ENCODE data around the gene ALG12. TPM values are rescaled to one million over a fixed set of nuclear protein-coding genes. Genes with fewer than 3 reads are reported as not detected.

The ALG12 gene
- total RNA-seq, 3 donors from 2014 or later (not counting 1 experiment from before 2014, with no cell fraction given) = 17.2 to 22.7 (median 19.2) TPM

DNA sequence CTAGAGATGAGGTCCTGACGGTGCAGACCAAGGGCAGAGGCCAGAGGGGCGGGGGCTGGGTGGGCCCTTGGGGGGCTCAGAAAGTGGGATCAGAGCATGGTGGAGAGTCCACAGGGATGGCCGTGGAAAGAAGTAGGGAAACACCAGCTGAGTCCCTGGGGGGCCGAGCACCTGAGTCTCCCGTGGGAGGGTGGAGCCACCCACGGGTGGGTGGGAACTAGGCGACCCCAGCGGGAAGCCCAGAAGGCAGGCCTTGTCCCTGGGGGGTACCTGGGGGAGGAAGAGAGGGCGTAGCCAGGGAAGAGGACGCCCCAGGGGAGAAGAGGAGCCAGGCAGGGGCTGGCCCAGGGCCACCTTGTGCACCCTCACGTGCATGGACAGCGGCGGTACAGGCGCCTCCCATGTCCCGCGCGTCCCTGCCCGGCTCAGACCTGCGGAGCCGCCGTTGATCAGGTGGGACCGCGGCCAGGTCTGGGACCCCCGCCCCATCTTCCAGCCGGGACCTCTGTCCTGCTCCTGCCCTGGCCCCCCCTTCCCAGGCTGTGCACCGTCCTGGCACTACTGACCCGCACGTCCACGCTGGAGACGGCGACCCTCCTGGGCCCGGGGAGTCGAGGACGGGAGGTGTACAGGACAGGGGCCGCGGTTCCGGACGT, 10.4 kb upstream of the ALG12 start:
- H3K9me3 Mint-ChIP-seq = no peaks in the 10 kb centered on the region
- intact Hi-C loops (cut with micrococcal nuclease) = no loop called here
- no peaks in the 10 kb centered on the region for H3K36me3 ChIP-seq (ENCODE audit: control insufficient read depth, insufficient read depth, low read length)
- H3K4me1 ChIP-seq (ENCODE audit: control insufficient read depth, insufficient read depth, low read length) = peaks cover 50% of the 10 kb centered on the region
- peaks cover 25 to 26% of the 10 kb centered on the region in 2 donors for H3K4me1 Mint-ChIP-seq
- no peak overlapping the region for H3K27ac ChIP-seq (ENCODE audit: low read length)
- no peak for TF ChIP-seq CTCF (IDR thresholded peaks at IDR 0.05)
- H3K9me3 ChIP-seq (ENCODE audit: control insufficient read depth, insufficient read depth, low read length) = no peaks in the 10 kb centered on the region
- no peaks in the 10 kb centered on the region for H3K27me3 Mint-ChIP-seq (ENCODE audit: low read depth in 2 of 2)
- H3K27ac Mint-ChIP-seq = no peak overlapping the region
- WGBS (ENCODE audit: insufficient coverage) = 64% methylated on average over 38 of the region's 38 CpGs
- no peaks in the 10 kb centered on the region for H3K36me3 Mint-ChIP-seq
- ATAC-seq (no peak), DNase-seq (no peak)
- no peaks in the 10 kb centered on the region for H3K27me3 ChIP-seq (ENCODE audit: control insufficient read depth, insufficient read depth, low read length)
- H3K4me3 ChIP-seq (ENCODE audit: low read length) = no peak overlapping the region
- H3K4me3 Mint-ChIP-seq = no peak overlapping the region

- no peaks in the 10 kb centered on the region for H3K27me3 Mint-ChIP-seq (ENCODE audit: low read depth in 2 of 2)
- no peak overlapping the region for H3K27ac ChIP-seq (ENCODE audit: low read length)
- no peak overlapping the region for H3K4me3 Mint-ChIP-seq
- DNase-seq = no peak
- intact Hi-C loops (cut with micrococcal nuclease) = no loop called here
- H3K4me1 Mint-ChIP-seq = peaks cover 21 to 23% of the 10 kb centered on the region in 2 donors
- no peak overlapping the region for H3K4me3 ChIP-seq (ENCODE audit: low read length)
- no peaks in the 10 kb centered on the region for H3K36me3 Mint-ChIP-seq
- no peaks in the 10 kb centered on the region for H3K9me3 Mint-ChIP-seq
- H3K27ac Mint-ChIP-seq = no peak overlapping the region
- no peaks in the 10 kb centered on the region for H3K36me3 ChIP-seq (ENCODE audit: control insufficient read depth, insufficient read depth, low read length)
- 88% methylated on average over 8 of the region's 8 CpGs for WGBS (ENCODE audit: insufficient coverage)
- H3K4me1 ChIP-seq (ENCODE audit: control insufficient read depth, insufficient read depth, low read length) = peaks cover 45% of the 10 kb centered on the region
- H3K9me3 ChIP-seq (ENCODE audit: control insufficient read depth, insufficient read depth, low read length) = no peaks in the 10 kb centered on the region
- ATAC-seq = no peak
- H3K27me3 ChIP-seq (ENCODE audit: control insufficient read depth, insufficient read depth, low read length) = no peaks in the 10 kb centered on the region
- TF ChIP-seq CTCF (IDR thresholded peaks at IDR 0.05) = no peak
Measured at GRCh38 chr22:49928185-49928495, 9.9 kb upstream of the ALG12 start.

- Mint-ChIP-seq H3K4me3 (no peak overlapping the region), H3K4me1 (peaks cover 20% of the 10 kb centered on the region in 2 donors), H3K27me3 (ENCODE audit: low read depth in 2 of 2) (no peaks in the 10 kb centered on the region), H3K36me3 (no peaks in the 10 kb centered on the region), H3K27ac (peak overlapping the region in 1 of 2 donors; percentile 62), H3K9me3 (no peaks in the 10 kb centered on the region)
- WGBS (ENCODE audit: insufficient coverage) = 97% methylated on average over 26 of the region's 26 CpGs
- Histone ChIP-seq H3K4me3 (ENCODE audit: low read length) (no peak overlapping the region), H3K27ac (ENCODE audit: low read length) (no peak overlapping the region), H3K36me3 (ENCODE audit: control insufficient read depth, insufficient read depth, low read length) (no peaks in the 10 kb centered on the region), H3K27me3 (ENCODE audit: control insufficient read depth, insufficient read depth, low read length) (no peaks in the 10 kb centered on the region), H3K9me3 (ENCODE audit: control insufficient read depth, insufficient read depth, low read length) (no peaks in the 10 kb centered on the region), H3K4me1 (ENCODE audit: control insufficient read depth, insufficient read depth, low read length) (peaks cover 42% of the 10 kb centered on the region)
- no peak for ATAC-seq
- no peak for TF ChIP-seq CTCF (IDR thresholded peaks at IDR 0.05)
- intact Hi-C loops (cut with micrococcal nuclease) = no loop called here
- no peak for DNase-seq
Measured at GRCh38 chr22:49927483-49928184, 9.4 kb upstream of the ALG12 start.
